ENCODE measurements around the gene OR52H1. TPM values are rescaled to one million over a fixed set of nuclear protein-coding genes. Genes with fewer than 3 reads are reported as not detected.

Gene OR52H1
- total RNA-seq, 5 donors from 2014 or later (not counting 1 experiment from before 2014, with no cell fraction given) = 0.25 to 0.26 TPM; not detected in 3

DNA sequence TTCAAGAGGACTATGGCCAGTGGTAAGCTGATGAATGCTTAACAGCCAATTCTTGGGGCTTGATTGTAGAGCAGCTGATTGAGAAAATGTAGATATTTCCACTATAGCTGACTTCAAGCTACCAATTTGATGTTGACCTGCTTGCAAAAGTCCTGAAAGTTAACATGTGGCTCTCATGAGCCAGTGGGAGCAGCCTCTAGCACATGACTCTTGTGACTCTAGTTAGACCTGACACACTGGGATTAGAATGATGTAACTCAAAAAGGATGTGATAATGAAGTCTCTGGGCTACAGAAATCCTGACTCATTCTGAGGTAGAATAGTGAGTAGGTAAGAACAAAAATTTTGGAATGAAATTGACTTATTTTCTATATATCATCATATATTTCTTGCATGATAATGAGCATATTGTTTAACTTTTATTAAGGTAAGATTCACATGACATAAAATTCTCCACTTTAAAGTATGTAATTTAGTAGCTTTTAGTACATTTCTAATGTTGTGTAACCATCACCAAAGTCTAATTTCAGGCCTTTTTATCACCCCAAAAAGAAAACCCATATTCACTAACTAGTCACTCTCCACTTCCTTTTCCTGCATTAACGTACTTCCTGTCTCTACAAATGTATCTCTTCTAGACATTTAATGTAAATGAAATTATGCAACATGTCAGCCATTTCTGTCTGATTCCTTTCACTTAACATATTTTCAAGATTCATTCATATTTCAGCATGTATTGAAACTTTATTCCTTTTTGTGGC is 16.1 kb upstream of the OR52H1 start:
- H3K4me3 Mint-ChIP-seq = no peak overlapping the region
- no peak for ATAC-seq (replicated peaks in 1 of 4)
- WGBS (ENCODE audit: insufficient coverage) = no CpG with 5 or more reads among the region's 1 CpG

DNA sequence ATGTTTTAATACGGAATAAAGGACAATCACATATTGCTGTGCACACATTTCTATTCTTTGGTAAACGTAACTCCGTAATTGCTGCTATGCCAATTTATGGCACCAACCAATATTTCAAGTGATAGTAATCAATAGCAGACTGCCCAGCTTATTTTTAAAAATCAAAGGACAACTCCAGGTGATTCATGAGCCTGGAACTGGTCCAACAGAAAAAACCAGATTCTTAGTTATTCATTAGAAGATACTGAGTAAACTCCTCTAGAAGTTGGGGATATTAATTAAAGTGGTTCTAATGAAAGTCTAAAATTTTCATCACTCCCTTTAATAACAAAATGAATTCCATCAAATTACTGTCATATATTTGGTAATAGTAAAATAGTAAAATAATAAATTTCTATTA is 9.4 kb upstream of the OR52H1 start:
- H3K4me1 ChIP-seq (ENCODE audit: control insufficient read depth in 1 of 2, extremely low read depth in 1 of 2, insufficient read depth in 2 of 2, low read length in 2 of 2) = no peaks in the 10 kb centered on the region
- WGBS (ENCODE audit: insufficient coverage) = no CpG with 5 or more reads among the region's 3 CpGs
- H3K27me3 ChIP-seq (replicated peaks in 1 of 2; ENCODE audit: control insufficient read depth in 2 of 2, extremely low read depth in 1 of 2, insufficient read depth in 2 of 2, low read length in 1 of 2) = no peaks in the 10 kb centered on the region
- H3K27ac Mint-ChIP-seq = no peak overlapping the region
- no peak for ATAC-seq (replicated peaks in 1 of 4)
- H3K9me3 Mint-ChIP-seq = no peaks in the 10 kb centered on the region
- ChIA-PET POLR2A (no interaction called here), CTCF (interaction anchor here (0.5 to 0.6 kb wide), 2 partner anchors 62 to 927 kb away, joined by 3 to 4 read pairs; no protein-coding TSS in a partner anchor)
- no peaks in the 10 kb centered on the region for H3K9me3 ChIP-seq
- no peak overlapping the region for H3K4me3 Mint-ChIP-seq
- H3K4me3 ChIP-seq (ENCODE audit: control insufficient read depth in 1 of 2, extremely low read depth in 1 of 2, low read length in 1 of 2) = no peak overlapping the region
- no peaks in the 10 kb centered on the region for H3K4me1 Mint-ChIP-seq
- peaks cover 4% of the 10 kb centered on the region for H3K36me3 Mint-ChIP-seq
- H3K27ac ChIP-seq (ENCODE audit: low read length) = no peak overlapping the region
- no peak for DNase-seq
- no peaks in the 10 kb centered on the region for H3K36me3 ChIP-seq (ENCODE audit: control insufficient read depth in 2 of 2, extremely low read depth in 1 of 2, insufficient read depth in 1 of 2, low read length in 1 of 2)
- peaks cover 5 to 14% of the 10 kb centered on the region in 2 donors for H3K27me3 Mint-ChIP-seq

More for the DNA sequence above, 16.1 kb upstream of the OR52H1 start:
- Mint-ChIP-seq H3K9me3 (peaks cover 0 to 7% (median 4%) of the 10 kb centered on the region in 3 donors), H3K27ac (no peak overlapping the region), H3K4me1 (peaks cover 4 to 7% (median 6%) of the 10 kb centered on the region in 3 donors), H3K27me3 (peaks cover 6 to 11% of the 10 kb centered on the region in 2 donors), H3K36me3 (peaks cover 7% of the 10 kb centered on the region)
- Histone ChIP-seq H3K4me3 (ENCODE audit: control insufficient read depth in 1 of 2, extremely low read depth in 1 of 2, low read length in 1 of 2) (no peak overlapping the region), H3K36me3 (ENCODE audit: control insufficient read depth in 2 of 2, extremely low read depth in 1 of 2, insufficient read depth in 1 of 2, low read length in 1 of 2) (no peaks in the 10 kb centered on the region), H3K27me3 (replicated peaks in 1 of 2; ENCODE audit: control insufficient read depth in 2 of 2, extremely low read depth in 1 of 2, insufficient read depth in 2 of 2, low read length in 1 of 2) (no peaks in the 10 kb centered on the region), H3K4me1 (ENCODE audit: control insufficient read depth in 1 of 2, extremely low read depth in 1 of 2, insufficient read depth in 2 of 2, low read length in 2 of 2) (no peaks in the 10 kb centered on the region), H3K9me3 (no peaks in the 10 kb centered on the region), H3K27ac (ENCODE audit: low read length) (no peak overlapping the region)
- POLR2A ChIA-PET = no interaction called here
- CTCF ChIA-PET = no interaction called here
- no peak for DNase-seq

DNA sequence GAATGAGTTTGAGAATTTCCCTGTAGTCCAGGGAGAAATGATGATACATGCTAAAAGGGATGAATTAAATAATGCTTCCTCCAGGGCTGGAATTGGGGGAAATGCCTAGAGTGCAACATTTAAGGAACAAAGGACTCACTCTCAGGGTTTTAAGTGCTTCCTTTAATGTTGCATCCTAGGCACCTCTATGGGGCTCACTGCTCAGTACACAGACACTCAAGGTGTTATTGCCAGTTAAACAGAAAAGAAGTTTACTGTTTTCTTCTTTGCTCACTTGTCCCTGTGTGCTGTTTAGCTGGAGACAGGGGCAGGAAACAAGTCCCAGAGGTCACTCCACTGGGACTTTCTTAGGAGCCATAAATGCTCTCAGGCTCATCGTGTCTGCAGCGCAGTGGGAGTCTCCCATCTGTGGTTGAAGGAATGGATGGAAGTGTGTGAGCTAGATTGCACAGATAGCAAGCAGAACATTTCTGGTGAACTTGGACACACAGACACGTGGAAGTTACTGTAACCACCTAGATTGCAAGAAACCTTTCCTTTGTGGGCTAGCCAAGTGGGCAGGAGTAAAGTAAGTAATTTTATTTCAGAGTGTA is 8.4 kb upstream of the OR52H1 start:
- no peaks in the 10 kb centered on the region for H3K27me3 ChIP-seq (replicated peaks in 1 of 2; ENCODE audit: control insufficient read depth in 2 of 2, extremely low read depth in 1 of 2, insufficient read depth in 2 of 2, low read length in 1 of 2)
- H3K27ac Mint-ChIP-seq = no peak overlapping the region
- DNase-seq (no peak), ATAC-seq (replicated peaks in 1 of 4) (no peak)
- WGBS (ENCODE audit: insufficient coverage) = 83% methylated on average over 3 of the region's 3 CpGs
- no peaks in the 10 kb centered on the region for H3K9me3 ChIP-seq
- no peaks in the 10 kb centered on the region for H3K9me3 Mint-ChIP-seq
- no peaks in the 10 kb centered on the region for H3K4me1 Mint-ChIP-seq
- POLR2A ChIA-PET = no interaction called here
- no peaks in the 10 kb centered on the region for H3K36me3 ChIP-seq (ENCODE audit: control insufficient read depth in 2 of 2, extremely low read depth in 1 of 2, insufficient read depth in 1 of 2, low read length in 1 of 2)
- H3K36me3 Mint-ChIP-seq = peaks cover 4% of the 10 kb centered on the region
- no peak overlapping the region for H3K4me3 Mint-ChIP-seq
- no peak overlapping the region for H3K4me3 ChIP-seq (ENCODE audit: control insufficient read depth in 1 of 2, extremely low read depth in 1 of 2, low read length in 1 of 2)
- CTCF ChIA-PET = no interaction called here
- H3K27me3 Mint-ChIP-seq = peaks cover 5 to 18% of the 10 kb centered on the region in 2 donors
- no peaks in the 10 kb centered on the region for H3K4me1 ChIP-seq (ENCODE audit: control insufficient read depth in 1 of 2, extremely low read depth in 1 of 2, insufficient read depth in 2 of 2, low read length in 2 of 2)
- no peak overlapping the region for H3K27ac ChIP-seq (ENCODE audit: low read length)

DNA sequence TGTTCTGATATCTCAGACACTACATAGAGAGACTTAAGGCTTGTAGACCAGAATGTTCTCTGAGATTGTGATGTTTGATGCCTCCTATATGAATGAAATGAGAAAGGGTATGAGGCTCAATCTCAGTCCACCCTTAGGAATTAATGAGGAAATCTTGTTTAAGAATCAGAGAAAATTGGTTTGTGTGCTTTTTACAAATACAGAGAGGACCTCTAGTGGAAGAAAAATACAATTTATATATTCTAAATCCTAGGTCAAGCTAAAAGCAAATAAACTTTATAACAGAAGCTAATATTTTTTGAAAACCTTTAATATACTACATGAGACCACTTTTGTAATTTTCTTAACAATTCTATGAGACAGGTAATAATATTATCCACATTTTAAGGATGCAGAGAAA is 5.0 kb upstream of the OR52H1 start:
- H3K36me3 Mint-ChIP-seq = no peaks in the 10 kb centered on the region
- H3K27me3 ChIP-seq (replicated peaks in 1 of 2; ENCODE audit: control insufficient read depth in 2 of 2, extremely low read depth in 1 of 2, insufficient read depth in 2 of 2, low read length in 1 of 2) = no peaks in the 10 kb centered on the region
- H3K4me1 Mint-ChIP-seq = no peaks in the 10 kb centered on the region
- ChIA-PET POLR2A (no interaction called here), CTCF (no interaction called here)
- H3K9me3 ChIP-seq = no peaks in the 10 kb centered on the region
- H3K4me3 ChIP-seq (ENCODE audit: control insufficient read depth in 1 of 2, extremely low read depth in 1 of 2, low read length in 1 of 2) = no peak overlapping the region
- H3K36me3 ChIP-seq (ENCODE audit: control insufficient read depth in 2 of 2, extremely low read depth in 1 of 2, insufficient read depth in 1 of 2, low read length in 1 of 2) = no peaks in the 10 kb centered on the region
- peaks cover 3 to 8% of the 10 kb centered on the region in 2 donors for H3K27me3 Mint-ChIP-seq
- H3K27ac Mint-ChIP-seq = no peak overlapping the region
- DNase-seq (no peak), ATAC-seq (replicated peaks in 1 of 4) (no peak)
- H3K4me1 ChIP-seq (ENCODE audit: control insufficient read depth in 1 of 2, extremely low read depth in 1 of 2, insufficient read depth in 2 of 2, low read length in 2 of 2) = no peaks in the 10 kb centered on the region
- H3K4me3 Mint-ChIP-seq = no peak overlapping the region
- peaks cover 0 to 4% (median 0%) of the 10 kb centered on the region in 3 donors for H3K9me3 Mint-ChIP-seq
- no peak overlapping the region for H3K27ac ChIP-seq (ENCODE audit: low read length)

DNA sequence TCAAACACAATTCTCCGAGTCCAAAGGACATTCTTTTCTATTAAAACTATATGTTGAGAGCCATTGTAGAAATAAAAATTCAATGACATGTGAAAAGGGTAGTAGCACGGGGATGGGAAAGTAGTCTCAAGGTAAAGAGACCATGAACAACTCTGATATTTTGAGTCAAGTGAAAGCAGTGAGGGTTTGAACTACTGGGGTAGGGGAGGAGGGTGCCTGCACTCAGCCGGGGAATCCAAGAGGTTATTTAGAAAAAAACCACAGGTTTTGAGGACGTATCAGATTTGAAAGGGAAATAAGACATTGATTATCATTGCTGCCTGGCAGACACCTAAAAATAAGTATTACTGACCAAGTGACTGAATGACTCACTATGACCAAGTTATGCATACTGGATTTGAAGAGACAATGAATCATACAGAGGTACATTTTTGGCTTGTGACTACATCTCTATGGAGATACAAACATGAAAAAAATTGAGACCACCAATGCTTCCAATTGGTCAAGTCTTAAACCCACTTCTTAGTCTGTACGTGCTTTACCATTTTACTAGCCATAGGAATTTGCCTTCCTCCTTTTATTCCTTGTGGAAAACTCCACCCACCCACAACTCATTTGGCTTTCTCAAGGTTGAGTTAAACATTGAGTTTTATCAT is 2.2 kb upstream of the OR52H1 start:
- Mint-ChIP-seq H3K27ac (no peak overlapping the region), H3K4me1 (no peaks in the 10 kb centered on the region), H3K4me3 (no peak overlapping the region), H3K9me3 (peaks cover 0 to 4% (median 0%) of the 10 kb centered on the region in 3 donors), H3K36me3 (no peaks in the 10 kb centered on the region), H3K27me3 (peaks cover 3 to 8% of the 10 kb centered on the region in 2 donors)
- H3K4me1 ChIP-seq (ENCODE audit: control insufficient read depth in 1 of 2, extremely low read depth in 1 of 2, insufficient read depth in 2 of 2, low read length in 2 of 2) = no peaks in the 10 kb centered on the region
- no peak for ATAC-seq (replicated peaks in 1 of 4)
- no peaks in the 10 kb centered on the region for H3K9me3 ChIP-seq
- 58% methylated on average over 3 of the region's 5 CpGs for WGBS (ENCODE audit: insufficient coverage)
- ChIA-PET CTCF (no interaction called here), POLR2A (no interaction called here)
- no peaks in the 10 kb centered on the region for H3K36me3 ChIP-seq (ENCODE audit: control insufficient read depth in 2 of 2, extremely low read depth in 1 of 2, insufficient read depth in 1 of 2, low read length in 1 of 2)
- H3K27me3 ChIP-seq (replicated peaks in 1 of 2; ENCODE audit: control insufficient read depth in 2 of 2, extremely low read depth in 1 of 2, insufficient read depth in 2 of 2, low read length in 1 of 2) = no peaks in the 10 kb centered on the region
- no peak overlapping the region for H3K4me3 ChIP-seq (ENCODE audit: control insufficient read depth in 1 of 2, extremely low read depth in 1 of 2, low read length in 1 of 2)
- DNase-seq = no peak
- no peak overlapping the region for H3K27ac ChIP-seq (ENCODE audit: low read length)

DNA sequence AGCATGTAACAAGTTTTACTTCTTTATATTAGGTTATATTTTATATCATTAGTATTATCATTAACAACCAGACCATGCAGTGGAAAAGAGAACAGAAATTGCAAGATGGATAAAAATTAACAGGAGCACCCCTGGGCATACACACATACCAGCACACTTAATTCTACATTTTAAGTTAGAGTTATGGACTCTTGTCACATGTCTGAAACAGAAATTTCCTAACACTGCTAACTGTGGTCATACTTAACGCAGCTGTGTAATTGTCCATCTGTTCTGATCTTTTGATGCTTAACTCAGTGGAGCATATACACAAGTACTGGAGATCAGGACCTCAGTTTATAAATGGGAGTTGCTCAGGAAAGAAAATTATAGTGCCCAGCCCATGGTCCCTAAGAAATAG is 358 bp downstream of the OR52H1 start:
- Histone ChIP-seq H3K4me3 (ENCODE audit: control insufficient read depth in 1 of 2, extremely low read depth in 1 of 2, low read length in 1 of 2) (no peak overlapping the region), H3K9me3 (no peaks in the 10 kb centered on the region), H3K27me3 (replicated peaks in 1 of 2; ENCODE audit: control insufficient read depth in 2 of 2, extremely low read depth in 1 of 2, insufficient read depth in 2 of 2, low read length in 1 of 2) (no peaks in the 10 kb centered on the region), H3K27ac (ENCODE audit: low read length) (no peak overlapping the region), H3K36me3 (ENCODE audit: control insufficient read depth in 2 of 2, extremely low read depth in 1 of 2, insufficient read depth in 1 of 2, low read length in 1 of 2) (no peaks in the 10 kb centered on the region), H3K4me1 (ENCODE audit: control insufficient read depth in 1 of 2, extremely low read depth in 1 of 2, insufficient read depth in 2 of 2, low read length in 2 of 2) (no peaks in the 10 kb centered on the region)
- H3K4me3 Mint-ChIP-seq = no peak overlapping the region
- ATAC-seq (replicated peaks in 1 of 4) (no peak), DNase-seq (no peak)
- ChIA-PET POLR2A (no interaction called here), CTCF (no interaction called here)
- H3K27me3 Mint-ChIP-seq = peaks cover 3 to 8% of the 10 kb centered on the region in 2 donors
- H3K27ac Mint-ChIP-seq = no peak overlapping the region
- no peaks in the 10 kb centered on the region for H3K36me3 Mint-ChIP-seq
- H3K9me3 Mint-ChIP-seq = peaks cover 0 to 4% (median 0%) of the 10 kb centered on the region in 3 donors
- no peaks in the 10 kb centered on the region for H3K4me1 Mint-ChIP-seq
- no CpG with 5 or more reads among the region's 1 CpG for WGBS (ENCODE audit: insufficient coverage)
